A673 (cell line): ENCODE results near the gene ZNF41. TPM values are rescaled to one million over a fixed set of nuclear protein-coding genes. Genes with fewer than 3 reads are reported as not detected.

ENCODE experiments used
- Bru-seq: library from RNA; stranded (reverse); fragments of 400-500 nt; gene quantifications from one replicate; lab custom pipeline; 2021; lab: Mats Ljungman, UMichigan
- BruChase-seq, 2 experiments: library from RNA; stranded (reverse); fragments of 400-500 nt; gene quantifications; one replicate each; lab custom pipeline; 2021; lab: Mats Ljungman, UMichigan
- BruUV-seq: library from RNA; stranded (reverse); fragments of 400-500 nt; replicated peaks from 2 replicates; lab custom pipeline; 2021; lab: Mats Ljungman, UMichigan
- CTCF ChIA-PET: fragments of 300-600 bp; sonication (Branson Sonifier 250); formaldehyde crosslinking; loops from one replicate; lab custom pipeline; 2022; ENCODE audit warnings: antibody characterized with exemption; lab: Charles Lee
- POLR2A ChIA-PET: fragments of 300-600 bp; sonication (Branson Sonifier 250); formaldehyde crosslinking; loops from one replicate; lab custom pipeline; 2022; ENCODE audit warnings: antibody characterized with exemption; ENCODE audit not compliant: low non-redundant PET; lab: Charles Lee
- DNase-seq: peaks from one replicate; pipeline ENCODE4 v3.0.0-alpha.2; 2015; ENCODE audit warnings: low spot score
- H3K27ac ChIP-seq: fragments of 200-600 bp; sonication (generic); 2 replicates; pipeline ENCODE4 v1.5.1; 2016; ENCODE audit warnings: mixed run types, low read depth, mild to moderate bottlenecking, mixed read lengths, antibody characterized with exemption, low read length; ENCODE audit not compliant: poor library complexity, severe bottlenecking
- H3K27me3 ChIP-seq: fragments of 200-600 bp; sonication (generic); replicated peaks from 2 replicates; pipeline ENCODE4 v1.6.1; 2017; ENCODE audit warnings: mixed run types, low read depth, mild to moderate bottlenecking, mixed read lengths, antibody characterized with exemption, low read length; ENCODE audit not compliant: insufficient read depth, poor library complexity
- H3K36me3 ChIP-seq: fragments of 200-600 bp; sonication (generic); 2 replicates; pipeline ENCODE4 v1.6.1; 2016; ENCODE audit warnings: mixed run types, mild to moderate bottlenecking, mixed read lengths, antibody characterized with exemption, low read length; ENCODE audit not compliant: insufficient read depth, poor library complexity, severe bottlenecking
- H3K4me1 ChIP-seq: fragments of 200-600 bp; sonication (generic); 2 replicates; pipeline ENCODE4 v1.6.1; 2017; ENCODE audit warnings: mixed run types, mild to moderate bottlenecking, mixed read lengths, antibody characterized with exemption, low read length; ENCODE audit not compliant: insufficient read depth, poor library complexity, severe bottlenecking
- H3K4me3 ChIP-seq: fragments of 200-600 bp; sonication (generic); 2 replicates; pipeline ENCODE4 v1.5.1; 2016; ENCODE audit warnings: low read depth, mixed run types, mild to moderate bottlenecking, mixed read lengths, low read length; ENCODE audit not compliant: poor library complexity, severe bottlenecking
- H3K9me3 ChIP-seq: fragments of 200-600 bp; sonication (generic); 2 replicates; pipeline ENCODE4 v1.6.1; 2016; ENCODE audit warnings: mixed run types, low read depth, mild to moderate bottlenecking, mixed read lengths, antibody characterized with exemption, low read length; ENCODE audit not compliant: poor library complexity, severe bottlenecking
- EZH2 ChIP-seq: fragments of 200-600 bp; sonication (generic); IDR thresholded peaks from 2 replicates; pipeline ENCODE4 v1.6.1; 2017; ENCODE audit warnings: borderline replicate concordance, low read depth, mild to moderate bottlenecking, mixed read lengths, antibody characterized with exemption, low read length; ENCODE audit not compliant: poor library complexity, severe bottlenecking
- intact Hi-C: fragments of 100-400 bp; cut with micrococcal nuclease; formaldehyde crosslinking; loops from one replicate; pipeline ENCODE4 v1.10.0; 2022; ENCODE audit not compliant: unreplicated experiment
- long read RNA-seq: library from polyadenylated mRNA; stranded (forward); transcript quantifications from one replicate; pipeline ENCODE4 v2.0.0, GENCODE V29; 2022
- total RNA-seq: library from RNA; stranded (reverse); gene quantifications from 2 replicates; pipeline ENCODE4 v1.2.3, GENCODE V29; 2021
- TF ChIP-seq, protein P1 (sequence below): fragments of 300-800, 200-600 bp; sonication (generic); conservative IDR thresholded peaks from 2 replicates; pipeline ENCODE4 v1.5.1; 2017; ENCODE audit warnings: low read depth, mild to moderate bottlenecking, antibody characterized with exemption, low read length, moderate library complexity, mixed read lengths

ZNF41 gene
- total RNA-seq (6.4 and 6.8 TPM in 2 replicates), Bru-seq, nascent RNA (percentile 62 among the genes with signal in this experiment), BruChase-seq, experiment 1, labeled RNA remaining after a 2-hour chase (percentile 70 among the genes with signal in this experiment), BruChase-seq, experiment 2, labeled RNA remaining after a 6-hour chase (percentile 77 among the genes with signal in this experiment)
- long read RNA-seq, partial matches to known transcripts: 0 of 10 reads
- long read RNA-seq, other reads (novel, unspliced or antisense): 10 of 10 reads

DNA sequence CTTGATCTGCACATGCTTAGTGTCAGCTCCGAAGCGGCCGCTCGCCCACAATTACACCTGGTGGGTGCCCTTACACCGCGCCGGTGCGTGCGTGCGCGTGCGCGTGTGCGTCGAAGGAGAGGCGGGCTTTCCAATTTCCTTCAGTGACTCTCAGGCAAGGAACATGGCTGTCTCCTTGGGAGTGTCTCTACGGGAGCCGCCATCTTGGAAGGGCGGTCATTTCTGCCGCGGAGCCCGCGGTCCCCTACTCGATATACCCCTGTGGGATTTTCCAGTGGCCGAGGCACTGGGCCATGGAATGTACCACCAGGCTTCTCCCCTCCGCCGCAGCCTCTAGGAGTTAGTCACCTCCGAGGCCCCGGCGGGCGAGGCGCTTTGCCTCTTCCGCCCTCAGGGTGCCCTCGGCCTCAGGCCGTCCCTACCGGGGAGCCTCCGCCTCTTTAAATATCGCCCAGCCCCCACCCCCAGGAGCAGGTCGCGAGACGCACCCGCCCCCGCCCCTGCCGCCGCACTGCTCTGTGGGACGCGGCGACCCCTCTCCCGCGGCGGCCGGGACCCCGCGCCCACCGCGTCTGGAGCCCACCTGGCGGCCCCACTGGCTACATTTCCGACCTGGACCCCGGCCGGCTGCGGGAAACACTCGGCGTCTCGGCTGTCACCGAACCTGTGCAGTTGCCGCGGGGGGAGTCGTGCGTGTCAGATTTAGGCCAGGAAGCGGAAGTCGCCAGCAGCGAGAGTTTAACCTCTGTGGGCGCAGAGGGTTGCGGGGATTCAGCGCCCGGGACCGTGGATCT is at the start of gene ZNF41:
Gene ZNF41, minus strand, starts transcription at position 711 of the 794 bp plus-strand sequence. CDS start 15,741 bp downstream, outside the sequence.
- peak; percentile 79 for DNase-seq
- no peaks in the 10 kb centered on the region for H3K9me3 ChIP-seq
- ChIA-PET CTCF (no interaction called here), POLR2A (no interaction called here)
- peak within 1 kb of the TSS; percentile 68 for H3K4me3 ChIP-seq
- H3K27me3 ChIP-seq: no peaks in the 10 kb centered on the region
- peak within 1 kb of the TSS; percentile 93 for H3K27ac ChIP-seq
- BruUV-seq: no TSS peak
- no peaks in the 10 kb centered on the region for H3K4me1 ChIP-seq
- intact Hi-C loops: no loop called here
- H3K36me3 ChIP-seq: no peaks in the 10 kb centered on the region
- TF ChIP-seq EZH2: no peak
- TF ChIP-seq, protein P1, sequence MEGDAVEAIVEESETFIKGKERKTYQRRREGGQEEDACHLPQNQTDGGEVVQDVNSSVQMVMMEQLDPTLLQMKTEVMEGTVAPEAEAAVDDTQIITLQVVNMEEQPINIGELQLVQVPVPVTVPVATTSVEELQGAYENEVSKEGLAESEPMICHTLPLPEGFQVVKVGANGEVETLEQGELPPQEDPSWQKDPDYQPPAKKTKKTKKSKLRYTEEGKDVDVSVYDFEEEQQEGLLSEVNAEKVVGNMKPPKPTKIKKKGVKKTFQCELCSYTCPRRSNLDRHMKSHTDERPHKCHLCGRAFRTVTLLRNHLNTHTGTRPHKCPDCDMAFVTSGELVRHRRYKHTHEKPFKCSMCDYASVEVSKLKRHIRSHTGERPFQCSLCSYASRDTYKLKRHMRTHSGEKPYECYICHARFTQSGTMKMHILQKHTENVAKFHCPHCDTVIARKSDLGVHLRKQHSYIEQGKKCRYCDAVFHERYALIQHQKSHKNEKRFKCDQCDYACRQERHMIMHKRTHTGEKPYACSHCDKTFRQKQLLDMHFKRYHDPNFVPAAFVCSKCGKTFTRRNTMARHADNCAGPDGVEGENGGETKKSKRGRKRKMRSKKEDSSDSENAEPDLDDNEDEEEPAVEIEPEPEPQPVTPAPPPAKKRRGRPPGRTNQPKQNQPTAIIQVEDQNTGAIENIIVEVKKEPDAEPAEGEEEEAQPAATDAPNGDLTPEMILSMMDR: no peak

DNA sequence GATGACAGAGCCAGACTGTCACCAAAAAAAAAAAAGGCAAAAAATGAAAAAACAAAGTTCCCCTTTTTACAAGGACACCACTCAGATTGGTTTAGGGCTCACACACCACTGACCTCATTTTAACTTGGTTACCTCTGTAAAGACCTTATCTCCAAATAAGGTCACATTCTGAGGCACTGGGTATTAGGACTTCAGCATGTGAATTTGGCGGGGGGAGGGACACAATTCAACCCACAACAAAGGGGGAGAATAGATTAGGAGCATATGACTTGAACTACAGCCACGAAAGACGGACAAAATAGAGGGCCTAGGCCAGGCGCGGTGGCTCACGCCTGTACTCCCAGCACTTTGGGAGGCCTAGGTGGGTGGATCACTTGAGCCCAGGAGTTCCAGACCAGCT is 47.0 kb upstream of the ZNF41 start:
- Histone ChIP-seq H3K4me3 (no peak overlapping the region), H3K27me3 (no peaks in the 10 kb centered on the region), H3K36me3 (no peaks in the 10 kb centered on the region), H3K9me3 (no peaks in the 10 kb centered on the region), H3K27ac (no peak overlapping the region), H3K4me1 (no peaks in the 10 kb centered on the region)
- TF ChIP-seq, protein P1: no peak
- TF ChIP-seq EZH2: no peak
- intact Hi-C loops: no loop called here
- no peak for DNase-seq
- no TSS peak for BruUV-seq
- ChIA-PET POLR2A (no interaction called here), CTCF (no interaction called here)

DNA sequence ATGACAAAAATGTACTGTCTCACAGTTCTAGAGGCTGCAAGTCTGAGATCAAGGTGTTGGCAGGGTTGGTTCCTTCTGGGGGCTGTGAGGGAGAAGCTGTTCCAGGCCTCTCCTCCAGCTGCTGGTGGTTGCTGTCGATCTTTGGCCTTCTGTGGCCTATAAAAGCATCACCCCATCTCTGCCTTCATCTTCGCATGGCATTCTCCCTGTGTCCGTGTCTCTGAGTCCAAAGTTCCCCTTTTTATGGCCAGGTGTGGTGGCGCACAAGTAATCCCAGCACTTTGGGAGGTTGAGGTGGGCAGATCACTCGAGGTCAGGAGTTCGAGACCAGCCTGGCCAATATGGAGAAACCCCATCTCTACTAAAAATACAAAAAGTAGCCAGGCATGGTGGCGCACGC is 46.5 kb upstream of the ZNF41 start:
- no peak for DNase-seq
- POLR2A ChIA-PET: no interaction called here
- BruUV-seq: no TSS peak
- H3K27ac ChIP-seq: no peak overlapping the region
- H3K4me3 ChIP-seq: no peak overlapping the region
- no peak for TF ChIP-seq EZH2
- TF ChIP-seq, protein P1: no peak
- H3K9me3 ChIP-seq: no peaks in the 10 kb centered on the region
- no peaks in the 10 kb centered on the region for H3K4me1 ChIP-seq
- intact Hi-C loops: no loop called here
- no peaks in the 10 kb centered on the region for H3K36me3 ChIP-seq
- CTCF ChIA-PET: no interaction called here
- no peaks in the 10 kb centered on the region for H3K27me3 ChIP-seq
